ENCODE results near the gene TCP10L.
"Not testable (repeated sequence)": the region's sequence is repeated elsewhere in the genome, so short reads cannot be mapped to it uniquely, and the experiment has no call there.

Gene TCP10L

GRCh38 chr21:32544697-32545096, 40.6 kb downstream of the TCP10L start:
- Histone ChIP-seq H3K4me3 (ENCODE audit: low read depth, low read length) (no peak overlapping the region), H3K9me3 (no peaks in the 10 kb centered on the region), H3K27me3 (peaks cover 16% of the 10 kb centered on the region), H3K4me1 (no peaks in the 10 kb centered on the region), H3K36me3 (no peaks in the 10 kb centered on the region)
- no peak for DNase-seq
- no peak for TF ChIP-seq CTCF (IDR thresholded peaks at IDR 0.05; ENCODE audit: low read depth, low read length)

DNA sequence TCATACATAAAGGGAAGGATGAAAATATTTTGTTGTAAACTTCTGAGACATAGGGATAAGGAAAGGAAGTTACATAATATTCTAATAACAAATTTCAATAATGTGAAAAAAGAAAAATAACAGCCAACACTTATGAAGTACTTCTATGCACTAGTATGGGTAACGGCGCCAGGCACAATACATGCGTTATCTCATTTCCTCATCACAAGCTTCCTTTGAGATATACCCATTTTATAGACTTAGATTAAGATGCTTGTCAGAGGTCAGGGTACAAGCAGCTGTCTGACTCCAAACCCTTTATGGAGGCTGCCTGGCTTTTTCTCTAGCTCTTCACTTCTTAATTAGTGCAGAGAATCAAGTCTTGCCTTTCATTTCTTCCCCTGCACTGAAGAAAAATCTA, 41.3 kb downstream of the TCP10L start:
- H3K4me3 ChIP-seq (ENCODE audit: low read depth, low read length): no peak overlapping the region
- H3K4me1 ChIP-seq: no peaks in the 10 kb centered on the region
- H3K27me3 ChIP-seq: peaks cover 16% of the 10 kb centered on the region
- no peaks in the 10 kb centered on the region for H3K36me3 ChIP-seq
- no peak for TF ChIP-seq CTCF (IDR thresholded peaks at IDR 0.05; ENCODE audit: low read depth, low read length)
- no peak for DNase-seq
- no peaks in the 10 kb centered on the region for H3K9me3 ChIP-seq

GRCh38 chr21:32543056-32543455, 42.3 kb downstream of the TCP10L start:
- H3K27me3 ChIP-seq; DNase-seq; H3K4me3 ChIP-seq (ENCODE audit: low read depth, low read length); H3K9me3 ChIP-seq; H3K4me1 ChIP-seq; H3K36me3 ChIP-seq: not testable (repeated sequence)

GRCh38 chr21:32539378-32539777, 45.9 kb downstream of the TCP10L start:
- Histone ChIP-seq H3K4me1 (no peaks in the 10 kb centered on the region), H3K27me3 (no peaks in the 10 kb centered on the region; the same call in 1 of the 2 replicates), H3K36me3 (no peaks in the 10 kb centered on the region), H3K9me3 (no peaks in the 10 kb centered on the region), H3K4me3 (ENCODE audit: low read depth, low read length) (no peak overlapping the region)
- no peak for TF ChIP-seq CTCF (IDR thresholded peaks at IDR 0.05; ENCODE audit: low read depth, low read length)
- DNase-seq: no peak

DNA sequence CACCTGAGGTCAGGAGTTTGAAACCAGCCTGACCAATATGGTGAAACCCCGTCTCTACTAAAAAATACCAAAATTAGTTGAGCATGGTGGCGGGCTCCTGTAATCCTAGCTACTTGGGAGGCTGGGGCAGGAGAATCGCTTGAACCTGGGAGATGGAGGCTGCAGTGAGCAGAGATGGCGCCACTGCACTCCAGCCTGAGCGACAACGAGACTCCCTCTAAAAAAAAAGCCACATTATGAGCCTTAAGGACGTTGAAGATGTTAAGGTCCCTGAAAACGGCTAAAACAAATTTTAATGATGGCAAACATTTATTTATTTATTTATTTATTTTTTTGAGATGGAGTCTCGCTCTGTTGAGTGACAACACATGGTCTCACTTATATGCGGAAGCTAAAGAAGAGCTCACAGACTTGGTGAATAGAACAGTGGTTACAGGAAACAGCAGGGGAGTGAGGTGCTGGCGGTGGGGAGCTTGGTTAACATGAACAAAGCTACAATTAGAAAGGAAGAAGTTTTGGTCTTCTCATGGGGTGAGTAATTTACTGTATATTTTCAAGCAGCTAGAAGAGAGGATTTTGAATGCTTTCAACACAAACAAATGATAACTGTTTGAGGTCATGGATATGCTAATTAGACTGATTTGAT, 47.1 kb downstream of the TCP10L start:
- no peaks in the 10 kb centered on the region; the same call in 1 of the 2 replicates for H3K27me3 ChIP-seq
- no peaks in the 10 kb centered on the region for H3K4me1 ChIP-seq
- TF ChIP-seq CTCF (IDR thresholded peaks at IDR 0.05; ENCODE audit: low read depth, low read length): no peak
- no peak overlapping the region for H3K4me3 ChIP-seq (ENCODE audit: low read depth, low read length)
- H3K36me3 ChIP-seq: no peaks in the 10 kb centered on the region
- no peak for DNase-seq
- H3K9me3 ChIP-seq: no peaks in the 10 kb centered on the region

DNA sequence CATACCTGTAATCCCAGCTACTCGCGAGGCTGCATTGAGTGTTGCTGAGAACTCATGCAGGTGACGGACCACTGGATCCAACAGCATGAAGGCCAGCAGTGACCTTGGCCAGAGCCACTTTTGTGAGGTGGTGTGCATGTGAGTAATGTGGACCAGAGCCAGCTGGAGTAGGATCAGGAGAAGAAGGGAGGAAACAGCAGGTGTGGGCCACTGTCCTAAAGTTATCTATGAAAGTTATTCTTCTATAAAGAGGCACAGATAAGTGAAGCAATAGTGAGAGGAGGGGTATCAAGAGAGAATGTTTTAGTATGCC, 47.8 kb downstream of the TCP10L start:
- no peak for DNase-seq
- Histone ChIP-seq H3K36me3 (no peaks in the 10 kb centered on the region), H3K9me3 (no peaks in the 10 kb centered on the region), H3K4me1 (no peaks in the 10 kb centered on the region), H3K4me3 (ENCODE audit: low read depth, low read length) (no peak overlapping the region), H3K27me3 (no peaks in the 10 kb centered on the region; the same call in 1 of the 2 replicates)
- no peak for TF ChIP-seq CTCF (IDR thresholded peaks at IDR 0.05; ENCODE audit: low read depth, low read length)

- Histone ChIP-seq H3K36me3 (no peaks in the 10 kb centered on the region), H3K4me1 (no peaks in the 10 kb centered on the region), H3K27me3 (no peaks in the 10 kb centered on the region; the same call in 1 of the 2 replicates), H3K9me3 (no peaks in the 10 kb centered on the region), H3K4me3 (ENCODE audit: low read depth, low read length) (no peak overlapping the region)
- no peak for DNase-seq
- no peak for TF ChIP-seq CTCF (IDR thresholded peaks at IDR 0.05; ENCODE audit: low read depth, low read length)
These were observed 49.7 kb downstream of the TCP10L start for GRCh38 chr21:32535612-32536011.

Data from BE2C (cell line).